ENCODE results near the gene ENTPD2.
"Not testable (repeated sequence)": the region's sequence is repeated elsewhere in the genome, so short reads cannot be mapped to it uniquely, and the experiment has no call there.

The ENTPD2 gene

DNA sequence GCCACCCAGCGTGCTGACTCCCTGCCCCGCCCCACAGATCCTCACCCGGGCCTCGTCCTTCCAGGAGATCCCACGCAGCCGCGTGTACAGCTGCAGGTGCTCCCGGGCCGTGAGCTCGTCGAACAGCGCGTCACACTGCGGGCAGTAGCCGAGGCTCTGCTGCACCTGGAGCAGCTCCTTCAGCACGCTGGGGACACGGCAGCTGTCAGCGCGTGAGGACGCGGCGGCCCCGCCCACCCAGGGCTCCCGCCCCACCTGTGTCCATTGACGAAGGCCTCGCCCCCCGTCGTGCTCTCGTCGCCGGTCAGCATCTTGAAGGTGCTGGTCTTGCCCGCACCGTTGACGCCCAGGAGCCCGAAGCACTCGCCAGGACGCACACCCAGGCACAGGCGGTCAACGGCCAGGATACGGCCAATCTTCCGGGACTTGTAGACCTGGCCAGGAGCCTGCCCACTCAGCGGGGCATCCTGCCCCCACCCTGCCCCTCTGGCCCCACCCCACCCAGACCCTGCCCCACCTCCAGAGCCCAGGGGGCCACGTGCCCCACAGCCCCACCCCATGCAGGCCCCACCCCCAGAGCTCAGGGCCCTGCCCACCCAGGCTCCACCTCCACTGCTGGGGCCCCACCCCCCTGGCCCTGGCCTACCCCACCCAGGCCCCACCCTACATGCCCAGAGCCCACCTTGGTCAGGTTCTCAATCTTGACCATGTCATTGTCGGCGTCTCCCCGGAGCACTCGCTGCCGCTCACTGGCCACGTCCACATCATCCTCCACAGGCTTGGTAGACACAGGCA lies 43.7 kb downstream of the ENTPD2 start:
- TF ChIP-seq POLR2AphosphoS5 (IDR thresholded peaks at IDR 0.05; ENCODE audit: borderline replicate concordance, low read depth, low read length) (no peak), FOXP2 (optimal IDR thresholded peaks at IDR 0.05; ENCODE audit: control extremely low read depth, extremely low read length, insufficient read depth) (no peak), EZH2 (IDR thresholded peaks at IDR 0.05) (no peak)
- no peak for DNase-seq (ENCODE audit: low read depth, low spot score)
- H3K36me3 ChIP-seq (ENCODE audit: insufficient read depth, low read length), result no peaks in the 10 kb centered on the region
- no peaks in the 10 kb centered on the region for H3K9me3 ChIP-seq (ENCODE audit: low read depth, low read length)
- H3K27ac ChIP-seq, result no peak overlapping the region
- H3K4me3 ChIP-seq, result no peak overlapping the region
- H3K9ac ChIP-seq (ENCODE audit: insufficient read length), result no peak overlapping the region

DNA sequence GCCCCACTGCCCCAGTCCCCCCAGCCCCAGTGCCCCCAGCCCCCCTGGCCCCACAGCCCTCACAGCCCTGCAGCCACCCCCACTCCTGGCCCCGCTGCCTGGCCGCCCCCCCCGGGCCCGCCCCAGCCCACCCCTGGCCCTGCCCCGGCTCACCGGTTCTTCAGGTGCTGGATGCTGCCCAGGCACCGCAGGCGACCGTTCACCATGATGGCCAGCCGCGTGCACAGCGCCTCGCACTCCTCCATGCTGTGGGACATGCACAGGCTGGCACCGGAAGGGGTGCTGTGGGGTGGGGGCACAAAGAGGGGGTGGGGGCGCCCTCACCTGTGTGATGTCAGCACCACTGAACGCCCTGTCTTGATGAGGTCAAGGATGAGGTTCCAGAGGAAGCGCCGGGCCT lies 44.6 kb downstream of the ENTPD2 start:
- H3K4me3 ChIP-seq, result no peak overlapping the region
- no peaks in the 10 kb centered on the region for H3K36me3 ChIP-seq (ENCODE audit: insufficient read depth, low read length)
- no peak overlapping the region for H3K9ac ChIP-seq (ENCODE audit: insufficient read length)
- DNase-seq (ENCODE audit: low read depth, low spot score), result no peak
- TF ChIP-seq FOXP2 (optimal IDR thresholded peaks at IDR 0.05; ENCODE audit: control extremely low read depth, extremely low read length, insufficient read depth) (no peak), EZH2 (IDR thresholded peaks at IDR 0.05) (no peak), POLR2AphosphoS5 (IDR thresholded peaks at IDR 0.05; ENCODE audit: borderline replicate concordance, low read depth, low read length) (no peak)
- H3K9me3 ChIP-seq (ENCODE audit: low read depth, low read length), result no peaks in the 10 kb centered on the region
- no peak overlapping the region for H3K27ac ChIP-seq

DNA sequence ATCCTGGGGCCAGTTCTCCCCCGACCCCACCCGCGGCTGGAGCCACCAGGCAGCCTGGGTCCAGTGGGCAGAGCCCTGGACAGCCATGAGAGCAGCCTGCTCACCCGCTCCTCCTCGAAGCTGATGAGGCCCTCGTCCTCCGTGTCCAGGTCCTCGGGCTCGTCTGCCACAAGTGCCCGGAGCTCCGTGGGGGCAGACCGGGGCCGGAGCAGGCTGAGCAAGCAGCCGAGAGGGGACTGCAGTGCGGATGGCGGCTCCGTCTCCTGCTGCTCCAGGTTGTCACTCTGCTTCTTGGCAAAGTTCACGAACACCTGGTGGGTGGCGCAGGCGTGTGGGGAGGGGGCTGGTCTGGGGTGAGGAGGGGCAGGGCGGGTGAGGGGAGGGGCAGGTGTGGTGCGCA lies 45.5 kb downstream of the ENTPD2 start:
- Histone ChIP-seq H3K9ac (ENCODE audit: insufficient read length) (no peak overlapping the region), H3K9me3 (ENCODE audit: low read depth, low read length) (no peaks in the 10 kb centered on the region), H3K4me3 (no peak overlapping the region), H3K36me3 (ENCODE audit: insufficient read depth, low read length) (no peaks in the 10 kb centered on the region), H3K27ac (no peak overlapping the region)
- TF ChIP-seq POLR2AphosphoS5 (IDR thresholded peaks at IDR 0.05; ENCODE audit: borderline replicate concordance, low read depth, low read length) (no peak), EZH2 (IDR thresholded peaks at IDR 0.05) (no peak), FOXP2 (optimal IDR thresholded peaks at IDR 0.05; ENCODE audit: control extremely low read depth, extremely low read length, insufficient read depth) (no peak)
- DNase-seq (ENCODE audit: low read depth, low spot score), result no peak

DNA sequence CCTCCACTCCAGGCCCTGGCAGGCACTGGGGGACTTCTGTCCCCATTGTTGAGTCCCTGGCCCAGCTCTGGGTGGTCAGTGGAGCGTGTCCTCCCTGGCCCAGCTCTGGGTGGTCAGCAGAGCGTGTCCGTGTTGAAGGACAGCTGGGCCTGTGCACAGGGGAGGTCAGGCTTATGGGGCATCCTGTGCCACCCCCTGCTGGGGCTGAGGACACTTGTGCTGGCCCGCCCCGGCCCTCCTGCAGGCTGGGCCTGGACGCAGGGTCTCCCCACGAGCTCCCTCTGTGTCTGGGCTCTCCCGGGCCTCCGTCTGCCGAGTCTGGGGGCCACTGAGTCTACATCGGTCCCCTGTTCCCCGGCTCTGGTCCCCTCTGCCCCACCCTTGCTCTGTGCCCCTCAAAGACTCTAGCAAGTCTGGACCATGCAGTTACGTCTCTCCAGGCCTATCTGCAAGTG lies 46.0 kb downstream of the ENTPD2 start:
- Histone ChIP-seq H3K4me3 (no peak overlapping the region), H3K36me3 (ENCODE audit: insufficient read depth, low read length) (no peaks in the 10 kb centered on the region), H3K27ac (no peak overlapping the region), H3K9ac (ENCODE audit: insufficient read length) (no peak overlapping the region), H3K9me3 (ENCODE audit: low read depth, low read length) (no peaks in the 10 kb centered on the region)
- no peak for DNase-seq (ENCODE audit: low read depth, low spot score)
- TF ChIP-seq FOXP2 (optimal IDR thresholded peaks at IDR 0.05; ENCODE audit: control extremely low read depth, extremely low read length, insufficient read depth), result no peak
- TF ChIP-seq EZH2 (IDR thresholded peaks at IDR 0.05), result no peak
- no peak for TF ChIP-seq POLR2AphosphoS5 (IDR thresholded peaks at IDR 0.05; ENCODE audit: borderline replicate concordance, low read depth, low read length)

DNA sequence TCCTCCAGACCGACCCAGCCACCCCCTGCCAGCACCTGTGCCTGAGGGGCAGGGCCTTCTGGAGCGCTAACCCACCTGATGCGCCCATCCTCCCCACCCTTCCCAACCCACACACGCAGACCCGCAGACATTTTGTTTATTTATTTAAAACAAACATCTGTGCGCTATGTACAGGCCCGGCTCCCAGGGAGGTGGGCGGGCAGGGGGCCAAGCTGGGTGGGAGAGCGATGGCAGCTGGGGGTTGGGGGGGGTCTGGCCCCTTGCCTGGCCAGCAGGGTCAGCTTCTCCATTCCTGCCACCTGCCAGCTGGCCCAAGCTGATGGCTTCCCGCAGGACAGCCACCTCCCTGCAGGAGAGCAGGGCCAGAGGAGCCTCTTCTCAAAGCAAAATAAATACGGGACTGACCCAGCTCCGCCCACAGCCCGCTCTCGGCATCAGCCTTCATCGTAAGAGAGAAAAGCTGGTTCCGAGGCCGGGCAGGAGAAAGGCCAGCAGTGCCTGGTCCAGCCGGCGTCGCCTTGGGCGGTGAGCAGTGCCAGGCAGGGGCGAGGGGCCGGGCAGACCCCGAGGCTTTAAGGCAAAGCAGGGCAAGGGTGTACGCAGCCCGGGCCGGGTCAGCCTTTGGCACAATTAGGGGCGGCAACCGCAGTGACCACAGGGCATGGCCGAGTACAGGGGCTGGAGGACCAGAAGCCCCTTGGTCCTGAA lies 46.6 kb downstream of the ENTPD2 start:
- Histone ChIP-seq H3K4me3 (no peak overlapping the region), H3K9ac (ENCODE audit: insufficient read length) (no peak overlapping the region), H3K36me3 (ENCODE audit: insufficient read depth, low read length) (no peaks in the 10 kb centered on the region), H3K27ac (no peak overlapping the region), H3K9me3 (ENCODE audit: low read depth, low read length) (no peaks in the 10 kb centered on the region)
- DNase-seq (ENCODE audit: low read depth, low spot score), result no peak
- TF ChIP-seq EZH2 (IDR thresholded peaks at IDR 0.05) (no peak), FOXP2 (optimal IDR thresholded peaks at IDR 0.05; ENCODE audit: control extremely low read depth, extremely low read length, insufficient read depth) (no peak), POLR2AphosphoS5 (IDR thresholded peaks at IDR 0.05; ENCODE audit: borderline replicate concordance, low read depth, low read length) (no peak)

DNA sequence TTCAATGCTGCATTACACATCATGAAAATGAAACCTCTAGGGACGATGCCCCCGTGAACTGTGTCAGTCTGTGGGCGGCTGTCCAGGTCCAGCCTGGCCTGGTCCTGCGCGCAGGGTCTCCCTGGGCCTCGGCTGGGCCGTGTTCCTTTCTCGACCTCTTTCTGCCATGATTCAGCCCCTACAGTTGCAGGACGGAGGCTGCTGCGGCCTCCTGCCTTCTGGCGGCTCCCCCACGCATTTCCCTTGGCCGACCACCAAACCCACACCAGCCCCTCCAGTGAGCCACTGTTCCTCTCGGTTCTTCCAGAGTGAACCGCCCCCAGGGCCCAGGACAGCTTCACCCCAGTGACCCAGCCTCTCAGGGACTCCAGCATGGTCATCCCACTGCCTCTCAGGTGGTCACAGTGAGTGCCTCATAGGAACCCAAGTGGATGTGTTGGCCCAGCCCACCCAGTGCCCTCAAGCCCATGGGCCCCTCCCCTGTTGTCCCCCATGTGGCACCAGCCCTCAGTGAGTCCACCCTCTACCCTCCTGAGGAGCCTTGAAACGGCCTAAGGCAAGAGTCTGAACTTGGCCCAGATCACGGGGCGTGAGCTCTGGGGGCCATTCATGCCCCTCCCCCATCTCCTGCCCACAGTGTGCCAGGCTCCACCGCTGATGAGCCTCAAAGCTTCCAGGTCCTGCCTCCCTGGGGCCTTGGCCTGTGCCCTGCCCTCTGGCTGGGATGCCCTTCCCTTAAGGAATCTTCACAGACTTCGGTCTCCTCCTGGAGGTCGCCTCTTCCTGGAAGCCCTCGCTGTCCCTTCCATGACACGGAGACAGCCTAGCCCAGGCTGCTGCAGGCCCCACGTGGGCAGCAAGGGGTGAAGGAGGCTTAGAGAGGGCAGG lies 47.5 kb downstream of the ENTPD2 start:
- no peak for DNase-seq (ENCODE audit: low read depth, low spot score)
- no peak overlapping the region for H3K4me3 ChIP-seq

DNA sequence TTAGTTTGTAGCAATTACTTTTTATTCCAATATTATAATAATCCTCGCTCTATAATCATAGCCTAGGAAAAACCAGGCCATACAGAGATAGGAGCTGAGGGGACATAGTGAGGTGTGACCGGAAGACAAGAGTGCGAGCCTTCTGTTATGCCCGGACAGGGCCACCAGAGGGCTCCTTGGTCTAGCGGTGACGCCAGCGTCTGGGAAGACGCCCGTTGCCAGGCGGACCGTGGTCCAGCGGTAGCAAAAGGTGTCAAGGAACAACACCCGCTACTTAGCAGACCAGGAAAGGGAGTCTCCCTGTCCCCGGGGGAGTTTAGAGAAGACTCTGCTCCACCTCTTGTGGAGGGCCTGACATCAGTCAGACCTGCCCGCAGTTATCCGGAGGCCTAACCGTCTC lies 49.6 kb downstream of the ENTPD2 start:
- H3K9me3 ChIP-seq (ENCODE audit: low read depth, low read length); H3K36me3 ChIP-seq (ENCODE audit: insufficient read depth, low read length); H3K4me3 ChIP-seq; DNase-seq (ENCODE audit: low read depth, low spot score); H3K9ac ChIP-seq (ENCODE audit: insufficient read length); H3K27ac ChIP-seq: not testable (repeated sequence)

More for the DNA sequence above, 47.5 kb downstream of the ENTPD2 start:
- Histone ChIP-seq H3K9ac (ENCODE audit: insufficient read length) (no peak overlapping the region), H3K36me3 (ENCODE audit: insufficient read depth, low read length) (no peaks in the 10 kb centered on the region), H3K27ac (no peak overlapping the region), H3K9me3 (ENCODE audit: low read depth, low read length) (no peaks in the 10 kb centered on the region)
- TF ChIP-seq EZH2 (IDR thresholded peaks at IDR 0.05), result no peak
- TF ChIP-seq FOXP2 (optimal IDR thresholded peaks at IDR 0.05; ENCODE audit: control extremely low read depth, extremely low read length, insufficient read depth), result no peak
- no peak for TF ChIP-seq POLR2AphosphoS5 (IDR thresholded peaks at IDR 0.05; ENCODE audit: borderline replicate concordance, low read depth, low read length)

DNA sequence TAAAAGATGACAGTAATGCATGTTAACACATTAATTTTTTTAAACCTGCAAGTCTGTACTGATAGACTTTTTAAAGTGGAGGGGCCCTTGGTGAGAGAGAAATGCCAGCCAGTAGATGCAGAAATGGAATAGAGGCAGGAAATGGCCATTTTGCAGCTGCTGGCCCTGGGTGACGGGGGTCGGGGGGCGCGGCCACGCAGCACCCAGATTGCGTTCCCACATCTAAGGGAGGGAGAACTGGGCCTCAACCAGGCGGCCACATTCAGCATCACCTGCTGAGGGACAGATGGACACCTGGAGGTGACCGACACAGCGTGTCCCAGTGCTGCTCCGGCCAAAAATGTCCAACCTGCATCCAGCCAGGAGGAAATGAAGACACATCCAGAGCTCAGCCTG lies 51.2 kb downstream of the ENTPD2 start:
- TF ChIP-seq FOXP2 (optimal IDR thresholded peaks at IDR 0.05; ENCODE audit: control extremely low read depth, extremely low read length, insufficient read depth), result no peak
- no peak for TF ChIP-seq POLR2AphosphoS5 (IDR thresholded peaks at IDR 0.05; ENCODE audit: borderline replicate concordance, low read depth, low read length)
- TF ChIP-seq EZH2 (IDR thresholded peaks at IDR 0.05), result no peak
- no peak for DNase-seq (ENCODE audit: low read depth, low spot score)
- no peaks in the 10 kb centered on the region for H3K36me3 ChIP-seq (ENCODE audit: insufficient read depth, low read length)

More for the DNA sequence above, 51.2 kb downstream of the ENTPD2 start:
- no peak overlapping the region for H3K27ac ChIP-seq
- no peak overlapping the region for H3K4me3 ChIP-seq
- H3K9me3 ChIP-seq (ENCODE audit: low read depth, low read length), result no peaks in the 10 kb centered on the region
- H3K9ac ChIP-seq (ENCODE audit: insufficient read length), result no peak overlapping the region

Measured in SK-N-MC (cell line).